GM19193 (cell line): Measurements from ENCODE around the gene KLF11.

Experiments
- POLR2A ChIP-seq: IDR thresholded peaks from 4 replicates; pipeline ENCODE4 v1.6.1; 2011; ENCODE audit not compliant: insufficient read depth, insufficient read length; ENCODE audit errors: extremely low read depth

The KLF11 gene

GRCh38 chr2:10034333-10035052 lies 8.9 kb upstream of the KLF11 start:
- TF ChIP-seq POLR2A: no peak

GRCh38 chr2:10035053-10035422 lies 8.3 kb upstream of the KLF11 start:
- TF ChIP-seq POLR2A: no peak

- no peak for TF ChIP-seq POLR2A
These were observed 7.7 kb upstream of the KLF11 start for GRCh38 chr2:10035633-10036032.

DNA sequence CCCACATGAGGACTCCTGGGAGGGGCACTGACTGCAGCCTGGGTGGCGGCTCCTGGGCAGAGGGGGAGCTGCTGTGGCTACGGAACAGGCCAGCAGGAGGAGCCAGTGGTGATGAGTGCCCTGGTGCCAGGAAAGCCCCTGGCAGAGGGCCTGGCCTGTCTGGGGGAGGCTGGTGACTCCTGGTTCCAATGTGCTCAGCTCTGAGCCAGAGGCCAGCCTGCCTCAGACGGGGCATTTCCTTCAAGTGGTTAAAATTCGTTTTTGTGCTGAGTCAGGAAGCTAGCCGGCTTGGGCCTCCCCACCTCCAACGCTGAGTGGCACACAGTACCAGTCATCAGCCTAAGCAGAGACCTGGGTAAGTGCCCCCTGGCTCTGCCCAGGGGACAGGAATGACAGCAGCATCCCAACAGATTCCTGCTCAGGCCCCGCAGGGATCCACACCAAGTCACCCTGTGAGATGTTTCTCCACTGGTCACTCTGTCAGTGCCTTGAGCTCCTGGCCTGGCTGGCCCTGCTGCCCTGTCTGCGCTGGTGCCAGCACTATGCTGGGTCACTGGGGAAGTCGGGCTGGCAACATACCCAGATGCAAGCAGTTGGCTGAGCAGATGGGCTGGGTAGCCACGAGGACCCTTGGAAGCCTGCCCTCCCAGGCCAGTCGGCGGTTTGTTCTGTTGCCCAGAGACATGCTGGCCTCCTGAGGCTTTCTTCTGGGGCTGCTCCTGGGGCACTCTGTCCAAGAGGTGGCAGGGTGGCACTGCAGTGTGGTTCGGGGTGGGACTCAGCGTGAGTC lies 7.1 kb upstream of the KLF11 start:
- no peak for TF ChIP-seq POLR2A

DNA sequence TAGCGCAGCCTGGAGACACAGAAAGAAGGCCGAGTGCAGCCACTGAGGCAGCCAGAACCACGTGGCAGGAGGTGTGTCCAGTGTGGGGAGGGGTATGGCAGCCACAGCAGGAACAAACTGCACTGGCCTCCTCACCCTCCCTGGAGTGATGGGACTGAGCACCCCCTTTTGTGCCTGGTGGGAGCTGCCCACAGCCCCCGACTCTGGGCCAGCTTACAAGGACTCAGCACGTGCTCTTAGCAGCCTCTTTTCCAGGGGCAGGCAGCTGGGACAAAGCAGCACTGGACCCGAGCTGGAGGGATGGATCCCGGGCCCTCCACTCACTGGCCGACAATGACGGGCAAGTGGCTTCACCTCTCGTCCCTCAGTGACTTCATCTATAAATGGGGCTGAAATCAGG lies 5.2 kb upstream of the KLF11 start:
- no peak for TF ChIP-seq POLR2A

- TF ChIP-seq POLR2A: no peak
These were observed 4.6 kb upstream of the KLF11 start for GRCh38 chr2:10038716-10039115.

GRCh38 chr2:10039658-10040410 lies 3.5 kb upstream of the KLF11 start:
- no peak for TF ChIP-seq POLR2A

- no peak for TF ChIP-seq POLR2A
These were observed 1.6 kb upstream of the KLF11 start for GRCh38 chr2:10041711-10042110.

DNA sequence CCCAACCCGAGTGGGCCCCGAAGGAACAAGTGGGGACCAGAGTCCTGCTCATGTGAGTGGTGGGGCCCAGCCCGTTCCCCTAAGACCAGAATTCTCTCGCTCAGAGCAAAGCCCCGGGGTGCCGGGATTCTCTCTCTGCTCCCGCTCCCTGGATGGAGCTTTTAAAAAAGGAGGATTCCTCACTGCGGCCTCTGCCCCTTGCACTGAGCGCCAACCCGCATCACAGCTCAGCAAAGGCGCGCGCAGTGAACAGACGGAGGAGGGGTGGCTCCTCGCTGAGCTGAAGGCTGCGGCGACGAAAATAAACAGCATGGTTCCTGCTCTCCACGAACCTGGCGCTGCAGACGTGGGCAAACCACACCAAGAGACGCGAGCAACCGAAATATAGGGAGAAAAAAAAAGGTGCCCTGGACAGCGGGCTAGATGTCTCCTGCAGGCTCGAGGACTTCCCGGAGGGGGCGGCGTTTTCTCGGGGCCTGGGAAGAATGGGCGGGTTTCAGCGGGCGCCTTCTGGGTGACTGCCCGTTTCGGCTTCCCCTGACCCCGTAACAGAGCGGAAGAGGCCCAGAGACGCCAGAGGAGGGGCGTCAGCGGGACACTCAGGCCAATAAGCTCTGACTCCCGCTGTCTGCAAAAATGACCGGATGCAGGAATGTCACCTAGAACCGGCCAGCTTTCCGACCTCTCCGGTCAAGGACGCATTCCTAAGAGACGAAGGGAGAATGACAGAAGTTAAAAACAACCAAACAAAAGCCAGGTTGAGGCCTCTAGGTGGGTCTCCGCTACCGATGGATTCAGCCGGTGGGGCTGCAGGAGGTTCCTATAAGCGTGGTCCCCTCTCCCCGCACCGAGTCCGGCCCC lies 819 bp upstream of the KLF11 start:
- TF ChIP-seq POLR2A: no peak

DNA sequence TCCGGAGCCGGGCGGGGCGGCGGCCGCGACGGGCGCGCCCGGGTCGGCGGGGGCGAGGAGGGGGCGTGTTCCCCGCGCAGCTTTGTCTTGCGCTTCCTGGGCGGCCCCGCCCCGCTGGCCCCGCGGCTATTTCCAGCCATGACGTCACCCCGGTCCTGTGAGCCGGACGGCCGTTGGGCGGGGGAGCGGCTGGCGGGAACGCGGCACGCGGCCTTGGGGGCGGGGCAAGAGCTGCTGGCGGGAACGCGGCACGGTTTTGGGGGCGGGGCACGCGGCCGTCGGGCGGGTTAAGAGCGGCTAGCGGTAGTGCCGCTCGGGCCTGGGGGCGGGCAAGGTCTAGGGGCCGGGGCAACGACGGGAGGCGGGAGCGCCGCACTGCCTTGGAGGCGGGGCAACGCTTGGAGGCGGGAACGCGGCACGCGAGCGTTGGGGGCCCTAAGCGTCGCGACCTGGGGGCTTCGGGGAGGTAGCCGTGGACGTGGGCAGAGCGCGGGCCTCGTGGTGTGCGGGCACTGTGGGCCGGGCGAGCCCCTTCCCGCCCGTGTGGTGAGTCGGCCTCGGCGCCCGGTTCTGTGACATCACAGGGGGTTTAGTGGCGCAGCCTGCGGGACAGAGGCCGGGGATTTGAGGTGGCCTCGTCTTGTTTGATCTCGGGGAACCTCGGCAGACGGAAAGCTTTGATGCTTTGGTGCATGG lies 704 bp downstream of the KLF11 start:
- TF ChIP-seq POLR2A: no peak

DNA sequence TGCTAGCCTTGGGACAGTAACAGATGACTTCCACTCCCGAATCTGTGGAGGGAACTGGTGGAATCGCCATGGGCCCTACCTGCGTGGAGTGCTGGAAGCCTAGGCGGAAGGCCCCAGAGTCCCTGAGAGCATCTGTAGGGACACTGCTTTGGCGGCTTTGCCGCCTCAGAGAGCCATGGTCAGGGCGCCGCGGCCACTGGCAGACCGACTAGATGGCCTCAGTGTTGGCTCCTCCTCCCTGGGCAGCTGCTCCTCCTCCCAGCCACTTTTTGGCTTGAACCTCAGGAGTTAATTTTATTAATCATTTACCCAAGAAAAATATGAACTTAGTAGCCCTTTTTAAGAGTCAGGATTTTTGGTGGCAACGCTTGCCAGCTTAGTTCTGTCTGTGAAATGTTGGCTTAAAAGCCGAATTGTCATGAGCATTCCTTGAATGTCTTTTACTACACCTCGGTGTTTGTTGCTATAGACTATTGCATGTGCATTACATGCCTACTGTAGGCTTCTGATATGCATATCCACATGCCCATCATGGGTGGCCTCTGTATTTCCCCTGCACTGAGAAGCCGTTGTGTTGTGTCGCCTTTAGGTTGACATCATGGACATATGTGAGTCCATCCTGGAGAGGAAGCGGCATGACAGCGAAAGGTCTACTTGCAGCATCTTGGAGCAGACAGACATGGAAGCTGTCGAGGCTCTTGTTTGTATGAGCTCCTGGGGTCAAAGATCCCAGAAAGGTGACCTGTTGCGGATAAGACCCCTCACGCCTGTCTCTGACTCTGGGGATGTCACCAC lies 2.4 kb downstream of the KLF11 start:
- TF ChIP-seq POLR2A: no peak

GRCh38 chr2:10046931-10047330 lies 3.6 kb downstream of the KLF11 start:
- no peak for TF ChIP-seq POLR2A
